ENCODE results near the gene KCNK16. TPM values are rescaled to one million over a fixed set of nuclear protein-coding genes. Genes with fewer than 3 reads are reported as not detected.

Gene KCNK16
- total and polyA plus RNA-seq, 2 of the 13 experiments (the other 11 are each of a cell fraction or from before 2014, with no cell fraction given): not detected

GRCh38 chr6:39274903-39275302, 47.6 kb downstream of the KCNK16 start:
- no peak overlapping the region for H3K9ac ChIP-seq (ENCODE audit: insufficient read depth, low read depth, low read length)
- no peaks in the 10 kb centered on the region for H3K79me2 ChIP-seq (ENCODE audit: insufficient read depth, low read length)
- BruUV-seq (replicated peaks): no TSS peak
- ChIA-PET POLR2A (no interaction called here), CTCF (ENCODE audit: low intra/inter-chr PET ratio, low total read pairs) (no interaction called here)
- in situ Hi-C loops (cut with HindIII; ENCODE audit: extremely low pct_ligation_motif_present, low pct_unique_long_range_greater_than_20kb): no loop called here
- DNase-seq (ENCODE audit: low spot score) (no peak), ATAC-seq (no peak), FAIRE-seq (no peak)
- no peaks in the 10 kb centered on the region for H3K9me3 ChIP-seq (ENCODE audit: low read length)
- H3K4me2 ChIP-seq (ENCODE audit: low read depth, low read length): no peak overlapping the region
- H4K20me1 ChIP-seq (ENCODE audit: insufficient read depth, low read length): no peaks in the 10 kb centered on the region
- intact Hi-C loops (cut with micrococcal nuclease; ENCODE audit: unreplicated experiment): no loop called here
- TF ChIP-seq MAFK (conservative IDR thresholded peaks at IDR 0.05 in 1 of 2, IDR thresholded peaks at IDR 0.05 in 1 of 2; ENCODE audit: low read length in 2 of 2) (peak; percentile 53 to 71), ZNF496 (CRISPR knock-in tag; IDR thresholded peaks at IDR 0.05; ENCODE audit: insufficient replicate concordance) (no peak), CTCF (CRISPR knock-in tag; IDR thresholded peaks at IDR 0.05) (no peak), STAG1 (CRISPR knock-in tag; IDR thresholded peaks at IDR 0.05) (no peak), RXRB (CRISPR knock-in tag; IDR thresholded peaks at IDR 0.05; ENCODE audit: borderline replicate concordance) (no peak), ZBTB7B (CRISPR knock-in tag; IDR thresholded peaks at IDR 0.05) (no peak), RARA (CRISPR knock-in tag; IDR thresholded peaks at IDR 0.05) (no peak), ZNF720 (CRISPR knock-in tag; IDR thresholded peaks at IDR 0.05) (no peak), RBM22 (optimal IDR thresholded peaks at IDR 0.05; ENCODE audit: low read length) (no peak), WIZ (CRISPR knock-in tag; IDR thresholded peaks at IDR 0.05) (no peak), MIXL1 (CRISPR knock-in tag; IDR thresholded peaks at IDR 0.05) (no peak), ZNF577 (CRISPR knock-in tag; IDR thresholded peaks at IDR 0.05; ENCODE audit: borderline replicate concordance, low read depth) (no peak), MAFF (IDR thresholded peaks at IDR 0.05; ENCODE audit: low read depth, low read length) (peak; percentile 49; the same call in 1 of the 2 replicates)
- peaks cover 0 to under 1% of the 10 kb centered on the region in 2 experiments; a peak in 1 of 5 replicates for H3K27me3 ChIP-seq (ENCODE audit: control insufficient read depth in 1 of 2, insufficient read depth in 2 of 2, low read length in 2 of 2)
- no peak overlapping the region for H2AFZ ChIP-seq (ENCODE audit: low read length)
- WGBS (ENCODE audit: low lambda C conversion rate): 0% methylated on average over 3 of the region's 3 CpGs
- no peak overlapping the region for H3K4me3 ChIP-seq (replicated peaks in 1 of 3; ENCODE audit: insufficient read depth in 1 of 3, low read depth in 2 of 3, low read length in 3 of 3)
- no peak overlapping the region for H3K27ac ChIP-seq (ENCODE audit: extremely low read length, insufficient read depth, low read length)
- no peaks in the 10 kb centered on the region for H3K4me1 ChIP-seq (ENCODE audit: insufficient read depth, low read length)
- no peaks in the 10 kb centered on the region for H3K36me3 ChIP-seq (replicated peaks in 1 of 2; ENCODE audit: control insufficient read depth in 1 of 2, insufficient read depth in 2 of 2, low read length in 2 of 2)

All from HepG2 (cell line).